Activated CD4-positive, alpha-beta memory T cell treated with anti-CD3 and anti-CD28 coated beads, Interleukin-2, amount 10 ng/mL, durations not matched to agents 7 days and 5 days (primary cell): ENCODE data around the gene CASTOR1. TPM values are rescaled to one million over a fixed set of nuclear protein-coding genes. Genes with fewer than 3 reads are reported as not detected.
A peak's percentile ranks its signal among the peaks of the same experiment; 100 is the strongest.

Experiments
- CTCF ChIA-PET: fragments of 350-600 bp; sonication (Branson Sonifier 250); formaldehyde crosslinking; loops from one replicate; lab custom pipeline; 2021; ENCODE audit warnings: antibody characterized with exemption, inconsistent platforms; lab: Charles Lee
- POLR2A ChIA-PET: fragments of 350-600 bp; sonication (Branson Sonifier 250); formaldehyde crosslinking; loops from one replicate; lab custom pipeline; 2021; ENCODE audit warnings: antibody characterized with exemption; lab: Charles Lee
- DNase-seq: peaks from one replicate; pipeline ENCODE4 v3.0.0-alpha.2; 2020
- H3K27ac Mint-ChIP-seq: one replicate; pipeline ENCODE4 v1.8.0; 2021; ENCODE audit warnings: mild to moderate bottlenecking, mixed read lengths
- H3K27me3 Mint-ChIP-seq: one replicate; pipeline ENCODE4 v1.8.0; 2021; ENCODE audit warnings: mixed read lengths
- H3K36me3 Mint-ChIP-seq: one replicate; pipeline ENCODE4 v1.8.0; 2021; ENCODE audit warnings: low read depth, mixed read lengths
- H3K4me1 Mint-ChIP-seq: one replicate; pipeline ENCODE4 v1.8.0; 2021; ENCODE audit warnings: mixed read lengths
- H3K4me3 Mint-ChIP-seq: one replicate; pipeline ENCODE4 v1.8.0; 2021; ENCODE audit warnings: mild to moderate bottlenecking, mixed read lengths
- H3K9me3 Mint-ChIP-seq: one replicate; pipeline ENCODE4 v1.8.0; 2021; ENCODE audit warnings: mixed read lengths
- total RNA-seq, 2 experiments: library from RNA; stranded (reverse); gene quantifications; one replicate each; pipeline ENCODE4 v1.2.3, GENCODE V29; 2021

The CASTOR1 gene
- total RNA-seq, 2 experiments from 2014 or later: 14.2 to 14.6 TPM

DNA sequence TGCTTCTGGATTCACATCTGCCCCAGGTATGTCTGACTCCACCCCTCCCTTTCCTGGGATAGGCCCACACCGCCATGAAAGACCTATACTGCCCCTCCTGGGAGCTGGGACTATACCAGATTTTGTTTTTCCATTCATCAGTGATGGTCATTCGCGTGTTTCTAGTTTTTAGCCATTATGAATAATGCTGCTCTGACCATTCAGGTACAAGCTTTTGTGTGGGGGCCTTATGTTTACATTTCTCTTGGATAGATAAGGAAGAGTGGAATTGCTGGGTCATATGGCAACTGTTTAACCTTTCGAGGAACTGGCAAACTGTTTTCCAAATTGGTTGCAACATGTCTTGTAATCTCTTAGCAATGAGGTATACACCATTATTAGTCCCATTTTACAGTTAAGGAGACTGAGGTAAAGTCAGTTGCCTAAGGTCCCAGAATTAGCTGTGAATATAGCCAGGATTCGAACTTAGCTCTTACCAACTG, 38.6 kb upstream of the CASTOR1 start:
- peaks cover 55% of the 10 kb centered on the region for H3K4me1 Mint-ChIP-seq
- ChIA-PET POLR2A (interaction anchor here (0.6 to 11.5 kb wide), 13 partner anchors 8 to 95 kb away, joined by 3 to 229 read pairs (median 6); partner anchors contain the start of genes CASTOR1, CCDC157 and SF3A1), CTCF (interaction anchor here (0.9 to 2.3 kb wide), 4 partner anchors 25 to 220 kb away, joined by 3 to 11 read pairs (median 7); partner anchors contain the start of gene RNF215)
- H3K36me3 Mint-ChIP-seq: peaks cover 50% of the 10 kb centered on the region
- DNase-seq: no peak
- no peaks in the 10 kb centered on the region for H3K27me3 Mint-ChIP-seq
- peak overlapping the region; percentile 62 for H3K27ac Mint-ChIP-seq
- H3K4me3 Mint-ChIP-seq: peak overlapping the region; percentile 66
- no peaks in the 10 kb centered on the region for H3K9me3 Mint-ChIP-seq

DNA sequence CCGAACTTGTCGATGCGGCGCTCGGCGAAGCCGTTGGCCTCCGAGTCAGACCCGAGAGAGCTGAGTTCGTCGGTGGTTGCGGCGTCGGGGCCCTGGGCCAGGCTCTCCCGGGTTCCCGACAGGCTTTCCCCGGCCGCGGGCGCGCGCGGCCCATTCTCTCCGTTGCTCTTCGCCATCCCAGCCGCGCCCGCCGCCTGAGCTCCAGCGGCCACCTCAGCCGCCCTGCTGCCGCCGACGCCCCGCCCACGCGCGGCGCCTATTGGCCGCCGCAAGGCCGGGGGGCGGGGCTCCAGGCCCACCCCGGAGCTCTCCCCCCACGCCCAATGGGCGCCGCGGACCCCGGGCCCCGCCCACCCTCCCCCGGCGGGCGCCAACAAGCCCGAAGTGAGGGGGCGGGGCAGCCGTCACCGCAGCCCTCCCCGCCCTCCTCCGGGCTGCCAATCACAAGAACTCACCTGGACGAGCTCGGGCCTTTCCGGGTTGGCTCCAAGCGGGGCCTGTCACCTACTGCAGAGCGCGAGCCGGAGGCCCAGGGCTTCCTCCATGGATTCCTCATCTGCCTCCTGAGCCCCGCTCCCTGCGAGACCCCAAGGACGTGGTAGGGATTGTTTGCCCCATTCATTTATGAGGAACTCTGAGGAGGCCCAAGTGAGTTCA, 37.5 kb upstream of the CASTOR1 start, which contains the start of gene TBC1D10A:
TBC1D10A (minus strand) TSS at position 236 of the 657 bp plus-strand sequence; CDS start at position 176, 60 bp downstream.
- peak within 1 kb of the TSS; percentile 74 for H3K27ac Mint-ChIP-seq
- peaks cover 46% of the 10 kb centered on the region for H3K36me3 Mint-ChIP-seq

DNA sequence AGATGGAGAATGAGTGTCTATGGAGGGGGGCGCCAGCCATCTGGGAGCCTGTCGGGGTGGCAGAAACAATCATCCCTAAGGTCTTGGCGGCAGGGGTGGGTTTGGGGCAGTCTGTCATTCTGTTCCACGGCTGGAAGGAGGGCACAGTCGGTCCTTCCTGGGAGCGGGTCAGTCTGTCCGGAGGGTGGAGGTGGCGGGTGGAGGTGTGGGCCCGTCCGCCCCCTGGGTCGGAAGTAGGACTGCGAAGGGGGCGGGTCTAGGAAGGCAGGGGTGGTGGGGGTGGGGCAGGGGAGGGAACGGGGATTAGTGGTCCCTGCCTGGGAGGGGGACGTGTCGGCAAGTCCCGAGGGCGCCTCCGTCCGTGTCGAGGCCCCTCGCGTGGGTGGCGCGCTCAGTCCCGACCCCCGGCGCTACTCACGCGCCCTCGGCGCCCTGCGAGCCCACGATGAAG, 37.0 kb upstream of the CASTOR1 start:
- no peaks in the 10 kb centered on the region for H3K9me3 Mint-ChIP-seq
- H3K27me3 Mint-ChIP-seq: no peaks in the 10 kb centered on the region
- H3K36me3 Mint-ChIP-seq: peaks cover 51% of the 10 kb centered on the region
- H3K4me1 Mint-ChIP-seq: peaks cover 53% of the 10 kb centered on the region
- H3K27ac Mint-ChIP-seq: peak overlapping the region; percentile 74
- ChIA-PET POLR2A (interaction anchor here (0.8 to 11.5 kb wide), 13 partner anchors 9 to 644 kb away, joined by 3 to 229 read pairs (median 6); partner anchors contain the start of genes CASTOR1, CCDC157 and SF3A1), CTCF (interaction anchor here (0.7 to 2.3 kb wide), 11 partner anchors 11 to 238 kb away, joined by 3 to 29 read pairs (median 5); partner anchors contain the start of genes CASTOR1, CCDC157, RNF215 and SF3A1)
- peak; percentile 47 for DNase-seq
- peak overlapping the region; percentile 88 for H3K4me3 Mint-ChIP-seq

More for the DNA sequence above, 37.5 kb upstream of the CASTOR1 start, which contains the start of gene TBC1D10A:
- CTCF ChIA-PET: interaction anchor here (0.7 to 2.3 kb wide), 13 partner anchors 11 to 238 kb away, joined by 3 to 29 read pairs (median 4); partner anchors contain the start of genes CASTOR1, CCDC157, RNF215 and SF3A1
- peaks cover 49% of the 10 kb centered on the region for H3K4me1 Mint-ChIP-seq
- H3K9me3 Mint-ChIP-seq: no peaks in the 10 kb centered on the region
- H3K4me3 Mint-ChIP-seq: peak within 1 kb of the TSS; percentile 88
- no peaks in the 10 kb centered on the region for H3K27me3 Mint-ChIP-seq
- DNase-seq: peak; percentile 96
- POLR2A ChIA-PET: interaction anchor here (0.8 to 11.5 kb wide), 15 partner anchors 9 to 643 kb away, joined by 3 to 229 read pairs (median 5); partner anchors contain the start of genes CASTOR1, CCDC157 and SF3A1

DNA sequence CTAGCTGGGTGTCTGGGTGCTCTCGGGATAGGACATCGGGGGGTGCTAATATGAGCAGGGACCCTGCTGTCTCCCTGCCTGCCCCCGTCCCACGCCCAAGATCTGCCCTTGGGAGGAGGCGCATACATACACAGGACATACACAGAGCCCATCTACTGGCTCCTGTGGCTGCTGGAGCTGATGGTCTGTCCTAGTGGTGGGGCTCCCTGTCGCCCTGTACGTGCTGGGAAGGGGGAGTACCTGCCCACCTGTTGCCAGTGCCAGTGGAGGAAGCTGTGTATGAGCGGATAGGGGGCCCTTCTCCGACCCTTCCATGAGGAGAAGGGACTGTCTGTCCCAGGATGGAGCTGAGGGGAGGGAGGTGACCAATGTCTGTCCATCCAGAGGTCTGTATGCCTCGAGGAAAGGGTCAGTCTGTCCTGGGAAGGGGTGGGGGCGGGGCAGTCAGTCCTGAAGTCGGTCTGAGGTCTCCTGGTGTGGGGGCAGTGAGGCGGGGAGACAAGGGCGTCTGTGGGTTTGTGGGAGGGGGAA, 36.5 kb upstream of the CASTOR1 start:
- no peak for DNase-seq
- Mint-ChIP-seq H3K27me3 (no peaks in the 10 kb centered on the region), H3K36me3 (peaks cover 53% of the 10 kb centered on the region), H3K4me3 (peak overlapping the region; percentile 88), H3K4me1 (peaks cover 55% of the 10 kb centered on the region), H3K9me3 (no peaks in the 10 kb centered on the region), H3K27ac (peak overlapping the region; percentile 74)
- ChIA-PET POLR2A (interaction anchor here (6.1 to 11.5 kb wide), 3 partner anchors 17 to 36 kb away, joined by 49 to 229 read pairs (median 88); partner anchors contain the start of genes CASTOR1, CCDC157 and SF3A1), CTCF (interaction anchor here (1.8 to 2.3 kb wide), 3 partner anchors 15 to 38 kb away, joined by 5 to 29 read pairs (median 9); partner anchors contain the start of gene CASTOR1)

DNA sequence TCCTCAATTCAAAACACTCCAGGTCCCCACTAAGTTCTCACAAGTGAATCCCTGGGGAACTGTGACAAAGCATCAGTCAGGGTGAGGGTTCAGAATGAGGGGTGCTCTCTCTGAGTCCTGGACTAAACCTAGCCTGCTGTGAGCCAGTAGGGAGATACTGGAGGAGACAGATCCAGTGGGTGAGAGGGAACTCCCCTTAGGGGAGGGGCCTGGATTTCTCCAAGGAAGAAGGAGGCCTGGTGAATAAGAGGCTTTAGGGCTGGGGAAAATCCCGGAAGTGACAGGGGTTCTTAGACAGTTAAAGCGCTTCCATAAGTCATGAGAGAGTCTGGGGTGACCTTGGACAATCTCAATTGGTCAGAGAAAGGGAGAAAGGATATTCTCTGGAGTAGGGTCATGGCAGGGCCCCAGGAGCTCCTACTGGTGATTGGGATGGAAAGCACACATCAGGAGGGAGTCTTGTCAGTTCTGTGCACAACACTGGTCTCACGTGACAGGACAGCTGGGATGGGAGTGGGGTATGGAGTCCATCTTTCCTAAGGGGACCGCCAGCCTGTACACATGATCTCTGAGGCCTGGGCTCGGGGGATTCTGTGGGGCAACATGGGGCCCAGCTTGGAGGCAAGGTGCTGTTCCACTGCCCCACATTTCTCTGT, 35.9 kb upstream of the CASTOR1 start:
- ChIA-PET POLR2A (interaction anchor here (1.3 to 11.5 kb wide), 5 partner anchors 8 to 36 kb away, joined by 3 to 229 read pairs (median 49); partner anchors contain the start of genes CASTOR1, CCDC157 and SF3A1), CTCF (interaction anchor here (1.2 to 2.3 kb wide), 5 partner anchors 10 to 37 kb away, joined by 3 to 13 read pairs (median 5); no protein-coding TSS in a partner anchor)
- Mint-ChIP-seq H3K27ac (peak overlapping the region; percentile 74), H3K4me1 (peaks cover 58% of the 10 kb centered on the region), H3K36me3 (peaks cover 54% of the 10 kb centered on the region), H3K4me3 (peak overlapping the region; percentile 88), H3K27me3 (no peaks in the 10 kb centered on the region), H3K9me3 (no peaks in the 10 kb centered on the region)
- DNase-seq: no peak

- DNase-seq: peak; percentile 71
- H3K4me3 Mint-ChIP-seq: peak overlapping the region; percentile 88
- H3K27ac Mint-ChIP-seq: peak overlapping the region; percentile 74
- no peaks in the 10 kb centered on the region for H3K27me3 Mint-ChIP-seq
- ChIA-PET CTCF (interaction anchor here (1.0 to 2.1 kb wide), 6 partner anchors 9 to 63 kb away, joined by 3 to 13 read pairs (median 4); partner anchors contain the start of gene RNF215), POLR2A (interaction anchor here (0.9 to 11.5 kb wide), 6 partner anchors 9 to 35 kb away, joined by 3 to 229 read pairs (median 28); partner anchors contain the start of genes CASTOR1, CCDC157 and SF3A1)
- no peaks in the 10 kb centered on the region for H3K9me3 Mint-ChIP-seq
- H3K4me1 Mint-ChIP-seq: peaks cover 67% of the 10 kb centered on the region
- H3K36me3 Mint-ChIP-seq: peaks cover 60% of the 10 kb centered on the region
Measured at GRCh38 chr22:30324014-30324730, 34.9 kb upstream of the CASTOR1 start.

GRCh38 chr22:30323246-30323645, 33.9 kb upstream of the CASTOR1 start:
- Mint-ChIP-seq H3K27ac (no peak overlapping the region), H3K4me3 (no peak overlapping the region), H3K9me3 (no peaks in the 10 kb centered on the region), H3K27me3 (no peaks in the 10 kb centered on the region), H3K36me3 (peaks cover 65% of the 10 kb centered on the region), H3K4me1 (peaks cover 73% of the 10 kb centered on the region)
- ChIA-PET POLR2A (interaction anchor here (0.6 to 11.5 kb wide), 5 partner anchors 10 to 61 kb away, joined by 3 to 229 read pairs (median 7); partner anchors contain the start of gene CASTOR1), CTCF (interaction anchor here (1.0 to 2.1 kb wide), 3 partner anchors 35 to 60 kb away, joined by 3 to 13 read pairs (median 6); no protein-coding TSS in a partner anchor)
- no peak for DNase-seq

DNA sequence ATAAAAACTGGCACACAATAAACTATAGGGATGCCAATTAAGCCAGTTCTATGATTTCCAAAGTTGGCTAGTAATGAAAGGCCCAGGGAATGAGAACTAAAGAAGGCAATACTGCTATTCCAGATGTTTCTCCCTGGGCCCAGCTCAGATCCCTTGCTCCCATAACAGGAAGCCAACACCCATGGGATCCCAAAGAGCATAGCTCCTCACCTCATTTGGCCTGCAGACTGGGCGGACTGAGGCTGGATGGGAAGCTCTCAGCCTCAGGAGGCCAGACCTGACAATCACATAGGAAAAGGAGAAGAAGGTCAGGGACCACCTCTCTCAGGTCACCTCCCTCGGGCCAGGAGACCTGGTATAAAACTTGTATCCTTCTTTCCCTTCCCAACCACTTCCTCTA, 32.2 kb upstream of the CASTOR1 start:
- Mint-ChIP-seq H3K36me3 (peaks cover 70% of the 10 kb centered on the region), H3K27me3 (no peaks in the 10 kb centered on the region), H3K9me3 (no peaks in the 10 kb centered on the region), H3K27ac (no peak overlapping the region), H3K4me1 (peaks cover 77% of the 10 kb centered on the region), H3K4me3 (no peak overlapping the region)
- POLR2A ChIA-PET: interaction anchor here (1.0 to 11.5 kb wide), 4 partner anchors 13 to 32 kb away, joined by 3 to 229 read pairs (median 46); partner anchors contain the start of gene CASTOR1
- DNase-seq: no peak
- CTCF ChIA-PET: no interaction called here

DNA sequence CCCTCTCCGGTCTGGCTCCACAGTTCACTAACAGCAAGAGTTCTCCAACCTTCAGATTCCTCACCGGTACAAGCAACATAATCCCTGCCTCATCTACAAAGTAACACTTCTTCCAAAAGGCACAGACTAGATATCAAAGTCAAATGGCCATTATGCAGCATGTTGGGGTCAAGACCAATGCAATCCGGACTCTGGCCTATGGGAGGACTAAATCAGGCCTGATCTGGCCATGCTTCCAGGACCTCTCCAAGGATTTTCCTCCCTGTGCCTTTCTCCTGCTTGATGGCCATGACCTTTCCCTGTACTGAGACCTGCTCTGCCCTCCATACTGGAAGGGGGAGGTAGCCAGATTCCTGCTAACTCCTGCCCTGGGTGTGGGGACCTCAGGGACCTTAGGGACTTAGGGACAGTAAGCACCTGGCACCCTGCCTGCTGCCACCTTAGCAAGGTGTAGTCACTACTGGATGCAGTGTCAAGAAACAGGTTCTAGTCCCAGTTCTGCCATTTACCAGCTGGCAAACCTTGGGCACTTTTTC, 30.8 kb upstream of the CASTOR1 start:
- Mint-ChIP-seq H3K9me3 (no peaks in the 10 kb centered on the region), H3K4me1 (peaks cover 79% of the 10 kb centered on the region), H3K36me3 (peaks cover 74% of the 10 kb centered on the region), H3K27ac (no peak overlapping the region), H3K4me3 (no peak overlapping the region), H3K27me3 (no peaks in the 10 kb centered on the region)
- POLR2A ChIA-PET: interaction anchor here (0.8 to 11.5 kb wide), 3 partner anchors 8 to 26 kb away, joined by 3 to 229 read pairs (median 3); no protein-coding TSS in a partner anchor
- no peak for DNase-seq
- CTCF ChIA-PET: no interaction called here

- Mint-ChIP-seq H3K9me3 (no peaks in the 10 kb centered on the region), H3K27me3 (no peaks in the 10 kb centered on the region), H3K36me3 (peaks cover 73% of the 10 kb centered on the region), H3K4me1 (peaks cover 79% of the 10 kb centered on the region), H3K4me3 (no peak overlapping the region), H3K27ac (peak overlapping the region; percentile 29)
- DNase-seq: no peak
- CTCF ChIA-PET: interaction anchor here (0.6 kb wide), 1 partner anchor 63 kb away, joined by 3 read pairs; no protein-coding TSS in a partner anchor
- POLR2A ChIA-PET: interaction anchor here (0.8 to 11.5 kb wide), 5 partner anchors 9 to 28 kb away, joined by 3 to 229 read pairs (median 4); no protein-coding TSS in a partner anchor
Measured at GRCh38 chr22:30318799-30319419, 29.6 kb upstream of the CASTOR1 start.
